IPS-NIHi11 (cell line): ENCODE measurements around the gene POLR1A.

Experiments
- DNase-seq: peaks from one replicate; pipeline ENCODE4 v3.0.0; 2012; ENCODE audit warnings: mixed read lengths, low spot score

POLR1A gene

GRCh38 chr2:86037795-86038192 lies 67.9 kb downstream of the POLR1A start:
- DNase-seq, result no peak

- DNase-seq, result no peak
These were observed 68.4 kb downstream of the POLR1A start for GRCh38 chr2:86037141-86037794.

- no peak for DNase-seq
These were observed 69.0 kb downstream of the POLR1A start for GRCh38 chr2:86036669-86037138.

- peak; percentile 46 for DNase-seq
These were observed 69.6 kb downstream of the POLR1A start for GRCh38 chr2:86035883-86036668.

- DNase-seq, result no peak
These were observed 70.3 kb downstream of the POLR1A start for GRCh38 chr2:86035376-86035882.

GRCh38 chr2:86033751-86034692 lies 71.7 kb downstream of the POLR1A start:
- no peak for DNase-seq

- DNase-seq, result no peak
These were observed 72.7 kb downstream of the POLR1A start for GRCh38 chr2:86032861-86033595.

- no peak for DNase-seq
These were observed 74.1 kb downstream of the POLR1A start for GRCh38 chr2:86031606-86032005.

- DNase-seq, result no peak
These were observed 74.5 kb downstream of the POLR1A start for GRCh38 chr2:86031151-86031550.

- DNase-seq, result no peak
These were observed 75.8 kb downstream of the POLR1A start for GRCh38 chr2:86029873-86030272.

GRCh38 chr2:86028766-86029381 lies 76.8 kb downstream of the POLR1A start:
- DNase-seq, result no peak

GRCh38 chr2:86027922-86028765 lies 77.5 kb downstream of the POLR1A start:
- no peak for DNase-seq

- DNase-seq, result no peak
These were observed 78.3 kb downstream of the POLR1A start for GRCh38 chr2:86027196-86027921.

- no peak for DNase-seq
These were observed 79.0 kb downstream of the POLR1A start for GRCh38 chr2:86026744-86027065.

GRCh38 chr2:86025976-86026743 lies 79.5 kb downstream of the POLR1A start:
- no peak for DNase-seq

GRCh38 chr2:86025229-86025820 lies 80.4 kb downstream of the POLR1A start:
- no peak for DNase-seq

- DNase-seq, result no peak
These were observed 82.3 kb downstream of the POLR1A start for GRCh38 chr2:86023366-86023712.

GRCh38 chr2:86022661-86023365 lies 82.9 kb downstream of the POLR1A start:
- no peak for DNase-seq
